Smooth muscle cell of the pulmonary artery (primary cell): ENCODE measurements around the gene CDC40. TPM values are rescaled to one million over a fixed set of nuclear protein-coding genes. Genes with fewer than 3 reads are reported as not detected.

ENCODE experiments used
- total RNA-seq: library from RNA; depleted of rRNA; stranded (reverse); fragments of >200 nt; gene quantifications from 2 replicates; pipeline ENCODE4 v1.2.3, GENCODE V29; 2014

The CDC40 gene
- 16.1 and 22.0 TPM in 2 replicates for total RNA-seq

DNA sequence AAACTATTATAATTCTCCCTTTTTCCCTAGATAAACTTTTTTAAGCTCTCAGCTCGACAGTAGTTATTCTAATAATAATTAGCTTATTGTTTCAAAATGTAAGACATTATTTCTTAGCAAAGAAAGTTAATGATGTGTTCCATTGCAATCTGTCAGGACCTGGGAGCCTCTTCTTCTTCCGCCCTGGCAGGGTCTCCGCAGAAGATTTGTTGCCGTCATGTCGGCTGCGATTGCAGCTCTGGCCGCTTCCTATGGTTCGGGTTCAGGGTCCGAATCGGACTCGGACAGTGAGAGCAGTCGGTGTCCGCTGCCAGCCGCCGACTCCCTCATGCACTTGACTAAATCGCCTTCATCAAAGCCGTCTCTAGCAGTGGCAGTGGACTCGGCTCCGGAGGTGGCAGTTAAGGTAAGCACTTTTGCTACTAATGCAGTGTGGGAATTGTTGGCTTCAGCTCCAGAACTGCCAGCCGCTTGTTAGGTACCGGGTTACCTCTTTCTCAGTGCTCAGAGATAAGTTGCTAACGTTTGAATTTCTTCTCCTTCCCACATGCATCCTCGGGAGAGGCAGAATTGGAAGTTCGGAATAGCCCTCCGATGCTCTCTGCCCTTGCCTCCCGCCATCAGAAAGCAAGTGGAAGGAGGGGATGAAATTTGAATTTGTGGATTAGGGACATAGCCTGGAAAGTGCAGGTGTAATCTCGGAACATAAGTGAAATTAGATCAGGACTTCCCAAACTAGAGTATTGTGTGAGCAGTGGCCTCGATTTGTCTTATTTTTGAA is at the start of gene CDC40:
Gene CDC40 (plus strand): TSS at position 200 of the 781 bp plus-strand sequence. CDS start 18 bp downstream, at position 218.

DNA sequence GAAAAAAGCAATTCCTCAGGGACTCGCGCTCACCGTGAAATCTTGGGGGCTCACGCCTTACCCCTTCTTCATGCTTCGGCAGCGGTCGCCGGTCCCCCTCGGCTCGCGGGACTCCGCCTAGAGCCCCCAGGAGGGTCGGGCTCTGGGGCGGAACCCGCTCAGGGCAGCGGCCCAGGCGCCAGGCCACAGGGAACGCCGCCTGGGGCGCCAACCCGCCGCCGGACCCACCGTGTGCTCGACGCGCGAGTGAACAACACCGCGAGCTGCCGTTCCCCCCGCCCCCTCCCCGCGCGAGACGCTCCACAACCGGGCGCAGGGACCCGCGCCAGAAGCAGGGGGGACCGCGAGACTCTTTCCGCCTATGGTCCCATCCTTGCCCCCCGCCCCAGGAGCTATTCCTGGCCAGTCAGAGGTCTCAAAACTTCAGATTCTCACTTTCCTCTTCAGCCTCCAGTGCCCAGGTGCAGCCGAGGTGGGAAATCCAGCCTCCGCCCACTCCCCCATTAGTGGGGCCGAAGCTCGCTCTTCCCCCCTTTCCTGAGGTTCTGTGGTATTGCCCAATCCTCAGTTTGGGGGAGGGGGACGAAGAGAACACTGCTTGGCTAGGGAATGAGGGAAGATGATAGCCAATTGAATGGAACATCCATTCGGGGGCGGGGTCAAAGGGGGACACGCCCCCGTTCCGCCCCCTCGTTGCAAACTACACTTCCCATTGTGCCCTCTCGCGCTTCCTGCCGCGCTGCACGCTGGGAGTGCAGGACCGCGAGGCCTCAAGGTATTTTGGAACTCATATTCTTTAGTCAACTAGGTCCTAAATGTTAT is 610 bp upstream of the CDC40 start, which contains the start of gene WASF1:
Gene WASF1 (minus strand): TSS at position 265 of the 822 bp plus-strand sequence. CDS start 52,069 bp downstream, outside the sequence.

Other genes starting within 250 kb of the CDC40 start
- not detected in 2 replicates for gene GPR6, start 202.1 kb upstream of the CDC40 start, total RNA-seq
- gene WASF1, start 757 bp upstream of the CDC40 start, total RNA-seq: 6.6 and 8.3 TPM in 2 replicates
- 0.26 and 0.52 TPM in 2 replicates for gene METTL24, start 177.9 kb downstream of the CDC40 start, total RNA-seq
- 3.6 and 5.9 TPM in 2 replicates for gene DDO, start 235.1 kb downstream of the CDC40 start, total RNA-seq